Measurements from ENCODE around the gene INAFM2.

INAFM2 gene

DNA sequence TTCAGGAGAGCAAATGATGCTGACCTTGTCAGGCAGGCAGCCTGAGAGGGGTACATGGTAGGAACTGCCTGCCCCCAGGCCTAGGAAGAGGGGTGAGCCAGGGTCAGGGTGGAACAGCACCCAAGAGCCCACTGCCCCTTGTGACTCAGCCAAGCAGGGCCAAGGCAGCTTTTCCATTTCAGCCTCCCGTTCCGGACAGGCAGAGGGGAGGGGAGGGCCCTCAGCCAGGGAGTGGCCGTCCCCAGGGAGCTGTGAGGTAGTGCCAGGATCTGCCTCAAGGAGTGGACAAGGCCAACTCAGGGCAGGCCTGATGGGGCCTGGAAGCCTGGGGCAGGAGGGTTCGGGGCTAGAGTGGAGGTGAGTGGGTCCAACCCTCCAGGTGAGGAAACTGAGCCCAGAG, 35.5 kb upstream of the INAFM2 start:
- no peak for DNase-seq (ENCODE audit: low spot score)

DNA sequence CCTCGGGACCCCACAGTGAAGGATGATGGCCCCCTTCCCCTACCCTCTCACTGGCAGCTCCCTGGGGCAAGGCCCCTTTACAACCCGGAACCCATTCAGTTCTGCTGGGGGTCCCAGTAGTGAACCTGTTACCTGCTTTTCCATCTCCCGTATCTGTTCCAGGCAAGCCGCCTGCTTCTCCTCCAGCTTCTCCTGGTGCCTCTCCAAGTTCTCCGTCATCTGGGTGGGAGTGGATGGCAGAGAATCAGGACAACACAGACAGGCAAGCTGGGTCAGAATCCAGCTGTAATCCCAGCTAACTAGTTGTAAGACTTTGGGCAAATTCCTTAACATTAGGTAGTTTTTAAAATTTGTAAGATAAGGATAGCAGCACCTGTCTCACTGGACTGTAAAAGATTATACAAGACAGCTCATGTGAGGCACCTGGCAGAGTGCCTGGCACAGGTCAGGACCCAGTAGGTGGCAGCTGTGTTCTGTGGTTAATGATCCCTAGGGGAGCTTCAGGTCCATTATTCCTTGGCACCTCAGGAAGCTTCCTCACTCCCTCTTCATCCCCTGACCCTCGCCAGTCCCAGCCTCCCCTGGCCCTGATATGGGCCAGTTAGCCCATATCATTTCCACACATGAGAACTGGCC, 34.2 kb upstream of the INAFM2 start:
- DNase-seq (ENCODE audit: low spot score), result no peak

DNA sequence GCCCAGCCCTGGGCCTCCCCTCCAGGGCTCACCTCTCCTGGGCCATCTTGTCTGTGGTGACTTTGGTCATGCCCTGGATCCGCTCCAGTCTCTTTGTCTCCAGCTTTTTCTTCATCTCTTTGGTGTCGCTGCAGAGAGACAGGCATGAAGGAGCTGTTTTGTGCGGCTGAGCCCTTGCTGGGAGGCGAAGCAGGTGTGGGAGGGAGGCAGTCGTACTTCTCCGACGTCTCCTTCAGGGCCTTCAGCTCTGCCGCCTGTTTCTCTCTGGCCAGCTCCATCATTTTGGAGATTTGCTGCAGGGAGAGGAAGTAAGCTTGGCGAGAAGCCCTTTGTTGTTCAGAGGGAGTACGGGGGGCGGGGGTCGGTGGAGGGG, 33.0 kb upstream of the INAFM2 start:
- no peak for DNase-seq (ENCODE audit: low spot score)

DNA sequence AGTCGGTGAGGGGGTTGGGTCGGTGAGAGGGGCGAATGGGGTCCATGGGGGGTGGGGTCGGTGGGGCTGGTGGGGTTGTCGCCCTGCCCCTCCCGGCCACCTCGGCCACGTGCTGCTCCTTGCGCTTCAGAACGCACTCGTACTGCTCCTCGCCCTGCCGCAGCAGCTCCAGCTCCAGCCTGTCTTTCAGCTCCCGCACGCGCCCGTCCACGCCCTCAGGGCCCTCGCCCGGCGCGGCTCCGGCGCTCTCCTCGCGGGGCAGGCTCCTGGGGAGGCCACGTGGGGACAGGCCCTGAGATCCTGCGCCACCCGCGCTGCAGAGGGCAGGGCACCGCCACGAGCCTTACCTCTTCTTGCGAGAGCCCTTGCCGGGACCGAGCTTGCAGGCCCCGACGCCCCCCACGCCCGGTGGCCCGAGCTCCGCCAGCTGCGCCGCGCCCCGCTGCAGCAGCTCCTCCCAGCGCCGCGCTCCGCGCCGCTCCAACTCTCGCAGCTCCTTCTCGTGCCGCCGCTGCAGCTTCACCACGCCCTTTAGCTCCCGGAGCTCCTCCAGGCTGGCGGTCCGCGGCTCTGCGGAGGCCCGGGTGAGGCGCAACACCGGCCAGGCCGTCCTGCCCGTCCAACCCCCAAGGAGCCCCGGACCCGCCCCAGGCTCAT, 32.4 kb upstream of the INAFM2 start:
- no peak for DNase-seq (ENCODE audit: low spot score)

DNA sequence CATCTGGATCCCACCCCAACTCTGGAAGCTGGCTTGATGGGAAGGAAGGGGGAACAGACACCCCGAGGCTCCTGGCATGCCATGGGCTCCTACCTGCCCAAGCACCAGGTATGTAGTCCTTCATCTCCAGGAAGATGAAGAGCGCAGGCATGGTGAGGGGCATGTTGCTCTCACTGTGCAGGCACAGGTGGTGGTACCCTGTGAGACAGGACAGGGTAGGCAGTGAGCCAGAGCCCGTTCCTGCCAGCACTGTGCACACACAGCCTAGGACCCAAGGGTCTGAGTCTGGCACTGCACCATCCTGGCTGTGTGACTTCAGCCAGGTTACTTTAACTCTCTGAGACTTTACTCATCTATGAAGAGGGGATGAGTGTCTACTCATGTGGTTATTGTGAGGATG, 31.2 kb upstream of the INAFM2 start:
- no peak for DNase-seq (ENCODE audit: low spot score)

DNA sequence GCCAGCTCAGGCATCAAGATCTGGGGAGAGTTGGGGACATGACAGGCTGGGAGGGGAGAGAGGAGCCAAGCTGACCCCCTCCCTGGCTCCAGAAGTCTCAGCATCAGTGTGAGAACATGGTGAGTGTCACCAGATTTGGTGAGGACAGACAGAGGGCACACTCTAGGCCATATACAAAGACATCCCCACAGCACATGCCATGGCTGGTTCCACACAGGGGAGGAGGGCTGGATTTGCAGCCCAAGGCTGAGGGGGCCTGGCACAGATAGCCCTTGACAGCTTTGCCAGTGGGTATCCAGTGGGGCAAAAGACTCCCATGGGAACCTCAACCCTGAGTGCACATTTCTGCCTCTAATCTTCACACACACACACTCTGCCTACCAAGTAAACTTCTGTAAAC, 30.5 kb upstream of the INAFM2 start:
- no peak for DNase-seq (ENCODE audit: low spot score)

DNA sequence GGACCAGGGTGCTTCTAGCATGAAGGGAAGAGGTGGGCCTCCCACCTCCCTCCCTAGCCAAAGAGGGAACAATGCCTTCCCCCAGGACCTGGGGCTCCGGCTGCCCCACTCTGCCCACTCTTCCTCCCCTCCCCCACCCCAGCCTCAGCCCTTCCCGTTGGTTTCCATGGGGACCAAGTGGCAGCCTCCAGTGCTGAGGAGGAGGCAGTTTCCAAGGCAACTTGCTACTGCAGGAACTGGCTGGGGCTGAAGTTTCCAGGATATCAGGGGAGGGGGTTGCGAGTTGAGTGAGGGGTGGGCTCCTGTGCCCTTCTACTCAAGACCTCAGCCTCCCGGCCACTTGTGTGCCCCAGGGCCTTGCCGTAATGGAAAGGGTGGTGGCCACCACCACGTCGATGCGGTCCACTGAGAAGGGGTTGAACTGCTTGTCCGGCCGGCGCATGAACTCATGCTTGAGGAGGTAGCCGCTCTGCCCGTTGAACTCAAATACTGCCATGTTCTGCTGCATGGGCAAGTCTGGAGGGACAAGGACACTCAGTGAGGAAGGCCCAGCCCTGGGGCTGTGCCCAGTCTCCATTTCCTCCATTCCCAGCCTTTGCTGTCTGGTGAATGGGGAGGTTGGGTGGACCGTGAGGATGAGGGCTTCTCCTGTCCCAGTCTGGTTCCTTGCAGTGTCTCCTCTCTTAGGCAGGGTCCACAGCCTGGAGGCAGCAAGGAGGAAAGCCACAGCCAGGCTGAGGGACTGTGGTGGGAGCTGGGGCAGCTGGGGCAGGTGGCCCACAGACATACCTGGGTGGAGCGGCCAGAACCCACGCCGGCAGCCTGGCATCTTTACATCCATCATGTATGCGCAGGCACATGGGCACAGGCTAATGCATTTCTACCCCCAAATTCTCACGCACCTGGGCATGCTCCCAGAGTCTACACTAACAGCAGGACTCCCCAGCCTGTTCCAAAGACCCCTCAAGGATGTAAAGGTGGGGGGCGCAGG, 29.3 kb upstream of the INAFM2 start:
- DNase-seq (ENCODE audit: low spot score), result no peak

DNA sequence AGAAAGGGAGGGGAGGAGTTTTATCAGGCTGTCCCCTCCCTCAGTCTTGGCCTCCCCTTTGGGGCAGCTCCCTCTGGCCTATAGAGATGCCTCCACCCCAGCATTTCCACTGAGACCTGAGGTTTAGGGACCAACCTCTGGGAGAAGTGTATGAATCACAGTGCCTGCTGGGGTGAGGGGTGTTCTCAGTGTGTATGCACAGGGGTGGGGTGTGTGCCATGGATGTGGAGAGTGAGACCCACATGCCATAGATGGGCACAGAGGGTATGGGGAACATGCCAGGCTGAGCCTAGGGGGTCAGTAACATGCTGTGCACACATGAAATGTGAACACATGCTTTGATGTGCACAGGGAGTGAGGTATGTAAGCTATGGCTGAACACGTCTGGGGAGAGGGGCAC, 28.2 kb upstream of the INAFM2 start:
- DNase-seq (ENCODE audit: low spot score), result no peak

DNA sequence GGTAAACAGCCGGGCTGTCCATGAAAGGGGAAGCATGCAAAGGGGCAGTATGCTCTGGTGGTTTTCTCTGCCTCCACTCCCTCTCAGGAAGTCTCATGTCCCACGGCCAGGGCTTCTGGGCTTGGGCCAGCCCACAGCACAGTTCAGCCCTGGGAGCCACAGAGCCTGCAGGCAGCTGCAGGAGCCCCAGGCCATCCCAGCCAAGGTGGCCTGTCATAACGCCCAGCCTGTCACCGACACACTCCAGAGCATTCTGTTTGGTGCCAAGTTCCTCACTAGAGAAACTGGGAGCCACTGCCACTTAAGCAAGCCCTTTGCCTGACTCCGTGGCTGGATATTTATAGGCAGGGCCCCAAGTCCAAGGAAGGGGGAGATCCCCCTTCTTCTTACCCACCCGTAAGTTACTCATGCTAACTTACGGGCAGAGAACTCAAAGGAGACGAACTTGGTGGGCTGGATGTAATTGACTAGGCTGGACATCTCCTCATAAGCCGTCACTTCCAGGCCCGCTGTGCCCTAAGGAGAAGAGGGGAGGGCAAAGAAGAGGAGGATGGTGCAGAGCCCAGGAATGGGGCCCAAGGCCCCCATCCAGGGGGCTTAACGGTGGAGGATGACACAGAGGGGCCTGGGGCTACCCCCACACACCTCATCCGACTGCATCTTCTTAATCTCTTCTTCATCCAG, 27.5 kb upstream of the INAFM2 start:
- no peak for DNase-seq (ENCODE audit: low spot score)

DNA sequence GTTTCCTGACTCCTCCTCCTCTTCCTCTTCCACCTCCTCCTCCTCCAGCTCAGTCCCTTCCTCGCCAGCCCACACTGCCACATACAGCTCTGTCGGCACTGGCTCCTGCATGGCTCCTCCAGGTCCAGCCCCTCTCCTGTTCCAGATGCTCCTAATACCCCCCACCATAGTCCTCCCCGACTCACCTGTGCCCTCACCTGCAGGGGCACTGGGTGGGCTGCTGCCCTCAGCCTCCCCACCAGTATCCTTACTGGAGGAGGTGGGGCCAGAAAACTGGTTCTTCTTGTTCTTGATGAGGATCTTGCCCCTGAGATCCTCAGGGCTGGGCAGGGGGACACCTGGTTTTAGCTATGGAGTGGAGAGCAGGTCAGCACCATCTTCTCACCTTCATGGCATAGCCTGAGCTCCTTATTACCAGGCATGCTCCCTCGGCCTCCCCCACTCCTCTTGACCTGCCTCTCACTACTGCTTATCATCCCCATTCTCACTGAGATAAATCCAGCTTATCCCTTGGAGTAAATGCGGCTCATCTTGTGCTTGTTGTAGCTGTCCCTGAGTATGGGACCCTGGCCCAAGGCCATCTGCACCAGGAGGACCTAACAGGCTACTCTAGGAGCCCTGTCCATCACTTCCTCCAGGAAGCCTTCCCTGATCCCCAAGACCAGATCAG, 26.8 kb upstream of the INAFM2 start:
- no peak for DNase-seq (ENCODE audit: low spot score)

DNA sequence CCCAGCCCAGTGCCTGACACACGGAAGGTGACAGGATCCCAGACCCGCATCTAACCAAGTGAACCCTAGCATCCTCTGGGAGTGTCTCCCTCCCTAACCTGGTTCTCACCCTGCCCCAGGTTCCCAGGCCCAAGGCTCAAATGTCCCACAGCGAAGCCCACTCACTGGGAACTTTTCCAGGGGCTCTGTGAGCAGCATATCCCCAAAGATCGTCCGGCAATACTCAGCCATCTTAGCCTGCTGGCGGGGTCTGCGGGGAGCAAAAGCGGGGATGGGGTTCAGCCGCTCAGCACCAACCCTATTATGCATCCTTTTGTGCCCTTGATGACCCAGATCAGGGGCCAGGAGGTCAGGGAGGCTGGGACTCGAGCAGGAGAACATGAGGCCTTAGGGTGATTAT, 26.1 kb upstream of the INAFM2 start:
- DNase-seq (ENCODE audit: low spot score), result no peak

DNA sequence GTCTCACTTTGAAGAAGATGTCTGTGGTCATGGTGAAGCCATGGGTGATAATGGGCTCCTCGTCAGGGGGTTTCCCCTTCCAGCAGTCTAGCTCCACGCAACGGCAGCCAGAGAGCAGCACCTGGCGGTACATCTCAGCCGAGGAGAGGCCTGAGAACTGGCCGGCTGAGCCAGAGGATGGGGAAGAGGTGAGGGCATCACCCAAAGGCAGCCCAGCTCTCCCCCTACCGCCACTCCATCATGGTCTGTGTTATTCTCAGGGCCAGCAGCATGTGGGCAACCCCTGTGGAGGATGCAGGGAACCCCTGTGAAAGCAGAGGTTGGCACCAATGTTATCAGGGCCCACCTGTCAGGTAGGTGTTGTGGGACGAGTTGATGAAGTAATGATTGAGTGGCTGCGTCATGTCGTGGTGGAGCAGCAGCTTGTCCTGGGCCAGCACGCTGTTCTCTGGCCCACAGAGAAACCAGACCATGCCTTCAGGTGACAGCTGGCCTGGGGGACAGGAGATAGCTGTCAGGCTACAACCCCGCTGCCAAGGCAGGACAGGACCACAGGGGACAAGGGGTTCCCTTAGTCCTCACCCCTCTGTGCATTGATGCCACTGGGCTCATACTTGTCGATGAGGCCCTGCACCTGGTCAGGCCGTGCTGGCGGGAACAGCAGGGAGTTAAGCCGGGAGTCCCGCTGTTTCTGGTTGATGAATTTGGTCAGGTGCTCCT, 25.1 kb upstream of the INAFM2 start:
- DNase-seq (ENCODE audit: low spot score), result no peak

DNA sequence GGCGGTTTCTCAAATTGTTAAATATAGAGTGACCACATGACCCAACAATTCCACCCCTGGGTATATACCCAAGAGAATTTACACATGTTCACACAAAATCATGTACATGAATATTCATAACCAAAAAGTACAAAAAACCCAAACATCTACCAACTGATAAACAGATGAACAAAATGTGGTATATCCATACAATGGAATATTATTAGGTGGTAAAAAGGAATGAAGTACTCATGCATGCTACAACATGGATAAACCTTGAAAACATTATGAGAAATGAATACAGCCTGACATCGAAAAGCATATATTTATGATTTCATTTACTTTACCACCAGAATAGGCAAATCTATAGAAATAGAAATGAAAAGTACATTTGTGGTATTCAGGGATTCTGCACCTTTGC, 23.1 kb upstream of the INAFM2 start:
- DNase-seq (ENCODE audit: low spot score), result no peak

DNA sequence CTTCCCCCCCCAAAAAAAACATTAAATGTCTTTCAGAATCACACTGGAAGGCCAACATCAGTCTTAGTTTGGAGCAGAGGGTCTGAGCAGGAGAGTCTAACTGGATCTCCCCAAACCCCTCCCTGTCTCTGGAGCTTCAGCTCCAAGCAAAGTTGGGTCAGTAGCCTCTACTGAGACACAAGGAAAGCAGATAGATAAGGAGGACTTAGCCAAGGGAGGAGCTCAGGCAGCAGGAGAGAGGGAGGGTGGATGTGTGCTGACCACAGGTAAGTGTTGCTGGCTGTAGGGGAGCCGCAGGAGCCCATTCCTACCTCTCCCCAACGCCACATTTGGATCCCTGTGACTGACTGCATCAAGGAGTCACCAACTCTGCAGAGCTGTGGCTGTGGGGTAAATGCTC, 22.7 kb upstream of the INAFM2 start:
- no peak for DNase-seq (ENCODE audit: low spot score)

DNA sequence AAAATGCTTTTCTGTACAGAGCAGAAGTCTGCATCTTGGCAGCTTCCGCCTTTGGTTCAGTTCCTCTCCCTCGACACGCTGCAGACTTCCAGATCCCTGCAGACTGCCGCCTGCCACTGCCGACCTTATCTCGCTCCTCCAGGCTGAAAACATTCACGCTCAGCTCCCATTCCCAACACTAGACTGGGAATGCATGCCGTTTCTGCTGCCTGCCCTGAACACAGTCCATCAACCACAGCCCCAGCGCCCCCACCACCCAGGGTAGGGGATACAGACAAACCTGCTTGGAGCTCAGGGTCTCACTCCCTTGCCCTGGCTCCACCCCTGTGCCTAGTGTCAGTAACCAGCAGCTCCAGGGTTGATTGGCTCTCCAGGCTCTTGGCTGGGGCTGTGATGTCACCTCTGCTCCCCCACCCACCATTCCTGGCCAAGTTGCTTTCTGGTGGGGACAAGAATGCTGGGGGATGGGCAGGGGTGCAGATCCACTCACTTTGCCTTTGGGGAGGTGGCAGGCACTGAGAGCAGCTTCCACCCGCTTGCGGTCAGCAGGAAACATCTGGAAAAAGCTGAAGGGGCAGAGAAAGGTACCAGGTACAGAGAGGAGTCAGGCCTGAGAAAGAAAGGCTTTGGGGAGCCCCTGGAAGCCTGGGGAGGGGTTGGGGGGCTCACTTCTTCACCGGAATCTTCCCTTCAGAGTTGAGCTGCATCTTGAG, 21.9 kb upstream of the INAFM2 start:
- DNase-seq (ENCODE audit: low spot score), result no peak

DNA sequence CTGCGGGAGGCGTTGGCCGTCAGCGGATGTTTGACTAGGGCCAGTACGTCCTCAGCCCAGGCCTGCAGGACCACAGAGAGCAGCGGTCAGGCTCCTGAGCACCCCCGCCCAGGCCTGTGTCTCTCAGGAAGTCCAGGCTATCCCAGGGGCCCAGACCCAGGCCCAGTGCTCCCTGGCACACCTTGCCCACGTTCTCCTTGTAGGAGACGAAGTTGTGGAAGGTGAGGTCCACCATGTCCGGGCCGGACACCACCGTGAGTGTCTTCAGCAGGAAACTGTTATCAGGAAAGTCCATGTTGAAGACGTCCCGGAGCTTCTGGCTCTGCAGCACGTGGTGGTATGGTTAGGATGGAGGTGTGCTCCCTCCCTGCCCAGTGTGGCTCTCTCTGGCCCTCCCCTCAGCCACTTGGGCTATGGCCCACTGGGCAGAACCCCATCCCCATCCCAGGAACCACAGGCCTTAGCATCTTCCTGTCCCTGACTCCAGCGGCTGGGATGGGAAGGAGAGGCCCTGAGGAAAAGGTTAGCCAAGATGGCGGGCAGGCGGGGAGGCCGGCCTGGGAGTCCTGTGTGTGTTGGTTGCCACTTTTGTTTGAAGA, 21.1 kb upstream of the INAFM2 start:
- no peak for DNase-seq (ENCODE audit: low spot score)

DNA sequence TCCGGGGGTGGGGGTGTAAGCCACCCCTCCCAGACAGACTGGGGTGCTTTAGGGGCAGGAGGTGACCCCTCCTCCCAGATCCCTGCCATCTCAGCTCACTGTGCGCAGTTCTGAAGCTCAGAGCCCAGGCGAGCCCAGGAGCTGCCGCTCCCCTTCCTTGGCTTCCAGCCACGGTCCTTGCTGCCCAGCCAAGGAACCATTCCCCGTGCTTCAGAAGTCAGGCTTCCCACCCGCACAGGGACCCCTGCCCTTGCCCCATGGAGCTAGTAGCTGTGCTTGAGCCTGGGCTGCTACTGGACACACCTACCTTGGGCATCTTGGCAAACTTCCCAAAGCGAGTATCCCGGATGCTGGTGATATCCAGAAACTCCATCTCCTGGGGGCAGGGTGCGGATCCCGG, 20.5 kb upstream of the INAFM2 start:
- DNase-seq (ENCODE audit: low spot score), result no peak

DNA sequence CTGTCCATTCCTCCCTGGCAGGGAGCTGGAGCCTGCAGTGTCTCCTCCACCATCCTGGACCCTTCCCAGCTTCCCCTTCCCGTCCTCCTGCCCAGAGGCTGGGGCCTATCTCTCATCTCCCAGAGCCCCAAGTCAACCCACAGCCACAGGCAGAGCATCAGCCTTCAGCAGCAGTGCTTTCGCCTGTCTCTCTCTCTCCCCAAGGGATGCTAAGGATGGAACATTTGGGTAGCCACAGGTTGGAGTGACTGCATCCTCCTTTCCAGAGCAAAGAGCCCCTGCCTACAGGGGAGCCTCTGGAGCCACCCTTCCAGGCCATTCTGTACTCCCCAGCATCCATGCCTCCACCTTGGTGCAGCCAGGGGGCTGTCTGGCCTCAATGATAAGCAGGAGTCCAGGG, 19.9 kb upstream of the INAFM2 start:
- DNase-seq (ENCODE audit: low spot score), result no peak

DNA sequence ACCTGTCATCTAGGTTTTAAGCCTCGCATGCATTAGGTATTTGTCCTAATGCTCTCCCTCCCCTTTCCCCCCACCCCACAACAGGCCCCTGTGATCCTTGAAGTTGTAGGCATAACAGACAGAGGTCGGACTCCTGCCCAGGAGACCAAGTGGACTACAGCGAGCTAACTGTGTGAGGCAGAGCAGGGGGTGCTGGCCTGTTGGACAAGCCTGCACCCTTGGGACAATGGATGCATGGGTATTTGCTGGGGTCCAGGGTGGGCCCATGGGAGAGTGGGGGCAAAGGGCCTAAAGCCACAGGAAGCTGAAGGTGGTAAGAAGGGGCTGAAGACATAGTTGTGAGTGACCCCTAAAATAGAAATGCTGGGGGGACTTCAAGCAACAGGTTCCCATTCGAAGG, 18.2 kb upstream of the INAFM2 start:
- DNase-seq (ENCODE audit: low spot score), result no peak

DNA sequence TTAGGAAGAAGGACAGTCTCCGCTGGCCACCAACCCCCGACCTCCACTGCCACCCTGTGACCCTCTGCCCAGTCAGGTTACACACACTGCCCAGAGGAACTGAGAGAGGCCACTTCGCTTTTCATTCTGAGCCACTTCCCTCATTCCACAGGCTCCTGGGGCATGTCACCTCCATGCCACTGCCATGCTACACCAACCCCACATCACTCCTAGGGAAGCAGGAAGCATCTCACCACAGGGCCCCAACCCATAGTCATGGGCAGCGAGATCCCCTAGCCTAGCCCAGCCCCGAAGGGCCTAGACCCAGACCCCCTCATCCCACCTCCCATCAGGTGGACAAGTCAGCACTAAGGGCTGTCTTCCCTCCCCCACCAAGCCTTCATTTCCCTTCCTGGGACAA, 17.1 kb upstream of the INAFM2 start:
- DNase-seq (ENCODE audit: low spot score), result peak; percentile 73
